NB4 (cell line): ENCODE data around the gene IL6.

Experiments
- CTCF ChIP-seq: IDR thresholded peaks from one replicate; pipeline ENCODE4 v1.5.1; 2012; ENCODE audit warnings: low read depth, low read length
- MYC ChIP-seq: IDR thresholded peaks from 2 replicates; pipeline ENCODE4 v1.6.1; 2011; ENCODE audit warnings: low read depth, low read length
- POLR2A ChIP-seq: IDR thresholded peaks from 2 replicates; pipeline ENCODE4 v1.6.1; 2011; ENCODE audit warnings: mild to moderate bottlenecking; ENCODE audit not compliant: insufficient read length; ENCODE audit errors: extremely low read depth

DNA sequence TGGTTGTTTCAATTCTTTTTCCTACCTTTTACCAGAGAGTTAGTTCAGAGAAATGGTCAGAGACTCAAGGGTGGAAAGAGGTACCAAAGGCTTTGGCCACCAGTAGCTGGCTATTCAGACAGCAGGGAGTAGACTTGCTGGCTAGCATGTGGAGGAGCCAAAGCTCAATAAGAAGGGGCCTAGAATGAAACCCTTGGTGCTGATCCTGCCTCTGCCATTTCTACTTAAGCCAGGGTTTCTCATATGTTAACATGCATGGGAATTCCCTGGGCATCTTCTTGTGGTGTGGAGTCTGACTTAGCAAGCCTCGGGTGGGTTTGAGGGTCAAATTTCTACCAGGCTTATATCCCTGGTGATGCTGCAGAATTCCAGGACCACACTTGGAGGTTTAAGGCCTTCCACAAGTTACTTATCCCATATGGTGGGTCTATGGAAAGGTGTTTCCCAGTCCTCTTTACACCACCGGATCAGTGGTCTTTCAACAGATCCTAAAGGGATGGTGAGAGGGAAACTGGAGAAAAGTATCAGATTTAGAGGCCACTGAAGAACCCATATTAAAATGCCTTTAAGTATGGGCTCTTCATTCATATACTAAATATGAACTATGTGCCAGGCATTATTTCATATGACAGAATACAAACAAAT lies 3.2 kb downstream of the IL6 start:
- TF ChIP-seq CTCF, result no peak
- no peak for TF ChIP-seq POLR2A
- TF ChIP-seq MYC, result no peak
